Mucosa of descending colon (tissue), 3 donors: ENCODE measurements around the gene SHKBP1. TPM values are rescaled to one million over a fixed set of nuclear protein-coding genes. Genes with fewer than 3 reads are reported as not detected.
A peak's percentile ranks its signal among the peaks of the same experiment; 100 is the strongest.

ENCODE experiments used
- ATAC-seq: fragments of 200-7000 bp; cut with Tn5 transposase; one replicate; pipeline ENCODE4 v1.9.1; 2020; ENCODE audit warnings: mild to moderate bottlenecking, moderate library complexity
- DNase-seq, 3 donors: peaks; one replicate each; pipeline ENCODE4 v3.0.0-alpha.2; 2020
- H3K36me3 ChIP-seq: fragments of 200-600 bp; one replicate; pipeline ENCODE4 v1.8.0; 2021; ENCODE audit warnings: low read depth, mild to moderate bottlenecking
- H3K4me1 ChIP-seq: fragments of 200-600 bp; one replicate; pipeline ENCODE4 v1.8.0; 2021; ENCODE audit warnings: low read depth, mild to moderate bottlenecking
- H3K4me3 ChIP-seq: fragments of 200-600 bp; one replicate; pipeline ENCODE4 v1.8.0; 2021; ENCODE audit warnings: mild to moderate bottlenecking
- H3K9me3 ChIP-seq: fragments of 200-600 bp; one replicate; pipeline ENCODE4 v1.8.0; 2021; ENCODE audit warnings: mild to moderate bottlenecking
- intact Hi-C, 2 donors: fragments of 100-400 bp; cut with DNase I in 1 of 2; cut with micrococcal nuclease in 1 of 2; formaldehyde crosslinking; loops; one replicate each; pipeline versions ENCODE4 v1.11.0 to v1.11.1; 2022; cut with DNase I, micrococcal nuclease
- total RNA-seq, 3 donors: library from RNA; stranded (reverse); fragmentation: NEBNext Ultra II Directional in 2 of 3; extraction: Animal tissue kit (Norgen Biotek cat#: 25700) in 2 of 3; gene quantifications; one replicate each; pipeline versions ENCODE4 v1.2.1 to v1.2.4, GENCODE V29; 2021 to 2023
- TF ChIP-seq, protein P1 (sequence below): fragments of 200-600 bp; IDR thresholded peaks from one replicate; pipeline ENCODE4 v1.8.0; 2022; ENCODE audit warnings: antibody characterized with exemption, mild to moderate bottlenecking
- donor health status: DM: no; HTN: no; CAD: no; lungs with moderate emphysema.
- donor health status: DM: no; HTN: no; CAD: no.
- donor health status: DM: no; HTN: yes; CAD: no.

The SHKBP1 gene
- total RNA-seq, 3 donors from 2014 or later = 58.1 to 70.6 (median 62.2) TPM

DNA sequence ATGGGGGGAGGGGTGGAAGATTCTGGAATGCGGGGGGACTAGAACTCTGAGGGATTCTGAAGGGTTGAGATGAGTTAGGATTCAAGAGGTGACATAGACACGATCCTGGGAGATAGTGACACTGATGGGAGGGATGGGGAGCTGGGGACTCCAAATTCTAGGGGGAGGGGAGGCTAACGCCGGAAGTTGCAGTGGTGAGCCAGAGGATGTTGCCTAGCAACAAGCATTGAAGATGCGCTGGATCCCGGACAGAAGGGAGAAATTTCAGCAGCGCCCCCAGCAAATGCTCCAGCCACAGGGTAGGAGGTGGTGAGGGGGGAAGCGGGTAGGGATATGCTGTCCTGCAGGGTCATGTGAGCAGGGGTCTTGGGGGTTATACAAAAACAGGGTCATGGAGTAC, 17.6 kb downstream of the SHKBP1 start:
- Histone ChIP-seq H3K9me3 (no peaks in the 10 kb centered on the region), H3K4me1 (peaks cover 17% of the 10 kb centered on the region), H3K36me3 (no peaks in the 10 kb centered on the region), H3K4me3 (no peak overlapping the region)
- ATAC-seq (no peak), DNase-seq (no peak)
- intact Hi-C loops = loop anchor here in 1 of 2 donors (10.0 kb wide), 1 partner anchor 49 kb away; no protein-coding TSS in a partner anchor
- TF ChIP-seq, protein P1, sequence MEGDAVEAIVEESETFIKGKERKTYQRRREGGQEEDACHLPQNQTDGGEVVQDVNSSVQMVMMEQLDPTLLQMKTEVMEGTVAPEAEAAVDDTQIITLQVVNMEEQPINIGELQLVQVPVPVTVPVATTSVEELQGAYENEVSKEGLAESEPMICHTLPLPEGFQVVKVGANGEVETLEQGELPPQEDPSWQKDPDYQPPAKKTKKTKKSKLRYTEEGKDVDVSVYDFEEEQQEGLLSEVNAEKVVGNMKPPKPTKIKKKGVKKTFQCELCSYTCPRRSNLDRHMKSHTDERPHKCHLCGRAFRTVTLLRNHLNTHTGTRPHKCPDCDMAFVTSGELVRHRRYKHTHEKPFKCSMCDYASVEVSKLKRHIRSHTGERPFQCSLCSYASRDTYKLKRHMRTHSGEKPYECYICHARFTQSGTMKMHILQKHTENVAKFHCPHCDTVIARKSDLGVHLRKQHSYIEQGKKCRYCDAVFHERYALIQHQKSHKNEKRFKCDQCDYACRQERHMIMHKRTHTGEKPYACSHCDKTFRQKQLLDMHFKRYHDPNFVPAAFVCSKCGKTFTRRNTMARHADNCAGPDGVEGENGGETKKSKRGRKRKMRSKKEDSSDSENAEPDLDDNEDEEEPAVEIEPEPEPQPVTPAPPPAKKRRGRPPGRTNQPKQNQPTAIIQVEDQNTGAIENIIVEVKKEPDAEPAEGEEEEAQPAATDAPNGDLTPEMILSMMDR = no peak

DNA sequence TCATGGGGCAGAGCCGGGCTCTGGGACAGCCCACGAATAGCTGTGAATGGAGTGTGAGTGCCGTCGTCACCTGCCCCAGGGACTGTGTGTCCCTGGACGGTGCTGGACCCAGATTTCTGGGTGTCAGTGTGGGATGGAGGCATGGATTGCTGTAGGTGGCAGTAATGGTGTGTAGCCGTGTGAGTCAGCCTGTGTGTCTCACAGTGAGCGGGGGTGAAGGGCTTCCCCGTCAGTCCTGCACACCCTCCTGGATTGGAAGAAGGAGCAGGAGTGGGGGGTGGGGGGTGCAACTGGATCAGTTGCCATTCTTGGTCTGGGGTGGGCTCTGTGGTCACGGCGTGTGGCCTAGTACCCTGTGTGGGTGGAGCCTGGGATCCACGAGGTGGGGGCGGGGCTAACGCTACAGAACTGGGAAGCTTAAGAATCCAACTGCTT, 18.0 kb downstream of the SHKBP1 start:
- H3K36me3 ChIP-seq = no peaks in the 10 kb centered on the region
- no peaks in the 10 kb centered on the region for H3K9me3 ChIP-seq
- ATAC-seq (no peak), DNase-seq (no peak)
- TF ChIP-seq, protein P1 = no peak
- peaks cover 17% of the 10 kb centered on the region for H3K4me1 ChIP-seq
- intact Hi-C loops = loop anchor here in 1 of 2 donors (10.0 kb wide), 1 partner anchor 50 kb away; no protein-coding TSS in a partner anchor
- no peak overlapping the region for H3K4me3 ChIP-seq

DNA sequence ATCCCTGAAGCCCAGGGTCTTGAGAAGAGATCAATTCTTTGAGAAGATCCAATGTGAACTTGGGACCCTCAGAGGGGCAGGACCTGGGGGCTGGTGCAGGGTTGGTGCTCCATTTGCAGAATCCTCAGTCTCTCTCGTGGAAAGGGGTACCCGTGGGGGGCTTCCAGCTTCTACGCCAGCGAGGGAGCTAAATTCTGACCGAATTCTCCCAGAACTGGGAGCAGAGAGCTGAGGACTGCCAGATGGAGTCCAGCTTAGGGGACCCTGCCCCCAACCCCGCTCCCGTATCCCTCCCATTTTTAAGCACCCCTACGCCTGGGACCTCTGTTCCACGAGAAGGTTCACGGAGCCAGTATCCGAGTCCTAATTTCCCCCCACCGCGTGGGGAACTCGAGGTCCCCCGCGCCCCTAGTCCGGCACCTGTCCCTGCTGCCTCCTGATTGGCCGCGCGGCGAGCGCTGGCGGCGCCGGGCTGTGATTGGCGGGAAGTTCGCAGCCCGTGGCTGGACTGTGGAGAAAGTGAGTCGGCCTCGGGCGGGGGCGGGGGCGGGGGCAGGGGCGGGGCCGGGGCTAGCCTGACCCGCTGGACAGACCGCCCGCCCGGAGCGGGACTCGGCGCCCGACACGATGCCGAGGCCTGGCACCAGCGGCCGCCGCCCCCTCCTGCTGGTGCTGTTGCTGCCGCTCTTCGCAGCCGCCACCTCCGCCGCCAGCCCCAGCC, 20.1 kb downstream of the SHKBP1 start:
- Histone ChIP-seq H3K36me3 (no peaks in the 10 kb centered on the region), H3K9me3 (no peaks in the 10 kb centered on the region), H3K4me1 (peaks cover 28% of the 10 kb centered on the region), H3K4me3 (no peak overlapping the region)
- ATAC-seq (peak; percentile 27), DNase-seq (peak; percentile 29 to 61 (median 60))
- TF ChIP-seq, protein P1 = no peak
- intact Hi-C loops = loop anchor here in 1 of 2 donors (10.0 kb wide), 1 partner anchor 52 kb away; no protein-coding TSS in a partner anchor

DNA sequence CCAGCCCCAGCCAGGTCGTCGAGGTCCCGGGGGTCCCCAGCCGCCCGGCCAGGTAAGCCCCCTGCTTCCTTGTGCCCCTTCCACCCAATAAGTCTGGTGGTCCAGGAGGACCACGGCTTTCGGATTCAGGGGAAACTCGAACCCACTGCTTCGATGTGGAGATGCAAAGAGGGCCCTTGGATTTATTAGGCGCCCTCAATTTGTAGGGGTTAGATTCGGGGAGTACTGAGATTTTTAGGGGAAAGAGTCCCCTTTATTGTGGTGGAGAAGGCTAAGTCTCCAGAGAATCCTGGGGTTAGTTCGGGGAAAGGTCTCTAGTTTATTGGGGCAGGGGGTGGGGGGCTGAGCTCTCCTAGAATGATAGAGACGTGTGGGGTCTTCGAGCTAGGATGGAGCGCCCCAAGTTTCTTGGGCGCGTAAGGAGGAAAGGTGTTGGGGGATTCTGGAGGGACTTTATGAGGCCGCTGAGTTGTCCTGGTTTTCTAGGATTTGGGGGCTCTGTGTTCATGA, 20.7 kb downstream of the SHKBP1 start:
- no peaks in the 10 kb centered on the region for H3K36me3 ChIP-seq
- ATAC-seq = no peak
- no peak for DNase-seq
- TF ChIP-seq, protein P1 = no peak
- no peaks in the 10 kb centered on the region for H3K9me3 ChIP-seq
- intact Hi-C loops = loop anchor here in 1 of 2 donors (10.0 kb wide), 1 partner anchor 53 kb away; no protein-coding TSS in a partner anchor
- H3K4me3 ChIP-seq = no peak overlapping the region
- peaks cover 32% of the 10 kb centered on the region for H3K4me1 ChIP-seq

DNA sequence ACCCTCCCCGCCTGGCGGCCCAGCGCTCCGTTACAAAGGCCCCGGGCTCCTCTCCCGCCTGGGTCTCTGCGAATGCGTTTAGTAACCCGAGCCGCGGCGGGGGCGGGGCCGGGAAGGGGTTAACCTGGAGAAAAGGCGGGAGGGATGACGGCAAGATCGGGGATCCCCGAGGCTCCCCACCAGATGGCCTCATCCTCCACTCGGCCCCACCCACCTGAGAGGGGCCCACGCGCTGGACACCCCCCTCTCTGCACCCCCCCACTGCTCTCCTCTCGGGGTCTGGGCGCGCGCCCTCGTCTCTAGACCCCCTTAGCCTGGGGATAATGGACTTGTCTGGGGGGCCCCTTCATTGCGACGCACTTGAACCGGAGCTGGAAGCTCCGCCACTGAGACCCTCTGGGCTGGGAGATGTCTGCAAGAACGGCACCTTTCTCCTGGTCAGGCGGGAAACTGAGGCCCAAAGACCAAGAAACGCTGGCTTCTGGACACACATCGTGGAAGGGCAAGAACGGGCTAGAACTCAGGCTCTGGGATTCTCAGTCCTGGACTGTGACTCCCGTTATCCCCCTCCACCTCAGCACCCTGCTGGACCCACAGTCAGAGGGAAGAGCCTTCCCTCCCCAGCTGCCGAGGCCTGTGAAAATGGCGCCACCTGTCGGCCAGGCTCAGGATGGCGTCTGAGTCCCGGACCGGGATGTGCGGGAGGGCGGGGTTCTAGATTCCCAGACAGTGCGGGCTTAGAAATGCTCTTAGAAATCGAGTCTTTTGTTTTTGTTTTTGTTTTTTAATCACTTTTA, 21.6 kb downstream of the SHKBP1 start:
- intact Hi-C loops = loop anchor here in 1 of 2 donors (10.0 kb wide), 1 partner anchor 54 kb away; no protein-coding TSS in a partner anchor
- Histone ChIP-seq H3K9me3 (no peaks in the 10 kb centered on the region), H3K4me3 (no peak overlapping the region), H3K36me3 (no peaks in the 10 kb centered on the region), H3K4me1 (peaks cover 42% of the 10 kb centered on the region)
- ATAC-seq (peak; percentile 77), DNase-seq (peak; percentile 86 to 95 (median 95))
- TF ChIP-seq, protein P1 = peak; percentile 98
